ENCODE results near the gene SIRT6.
"Not testable (repeated sequence)": the region's sequence is repeated elsewhere in the genome, so short reads cannot be mapped to it uniquely, and the experiment has no call there.

Gene SIRT6

DNA sequence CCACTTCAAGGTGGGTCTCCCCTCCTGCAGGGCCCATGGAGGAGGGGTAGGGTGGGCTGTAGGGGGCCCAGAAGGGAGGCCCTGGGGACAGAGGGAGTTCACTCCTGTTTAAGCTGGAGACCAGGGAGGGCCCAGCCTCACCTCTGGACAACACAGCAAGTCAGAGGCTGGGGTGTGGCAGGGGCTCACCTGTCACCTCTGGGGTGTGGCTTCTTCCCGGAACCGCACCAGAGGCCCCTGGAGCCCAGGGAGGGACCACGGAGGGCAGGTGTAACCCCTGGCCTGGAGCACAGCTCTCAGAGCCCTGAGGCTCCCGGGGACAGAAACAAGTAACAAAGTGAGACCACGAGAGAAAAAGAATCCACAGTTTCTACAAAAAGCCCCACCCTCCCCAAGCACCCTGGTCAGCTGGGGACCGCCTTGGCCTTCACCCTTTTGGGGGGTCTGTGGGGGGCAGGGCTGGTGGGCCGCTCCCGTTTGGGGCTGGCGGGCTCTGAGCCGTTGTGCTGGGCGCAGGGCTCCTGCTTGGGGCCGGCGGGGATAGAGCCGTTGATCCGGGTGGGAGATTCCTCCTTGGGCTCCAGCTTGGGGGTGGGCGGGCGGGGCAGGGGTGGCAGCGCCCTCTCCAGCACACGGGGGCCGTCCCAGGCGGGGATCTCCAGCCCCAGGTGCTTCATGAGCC lies 8.0 kb downstream of the SIRT6 start:
- DNase-seq (ENCODE audit: low read depth) = no peak
- no peak overlapping the region for H3K4me3 ChIP-seq (ENCODE audit: control insufficient read depth, low read depth, low read length)
- TF ChIP-seq CTCF (conservative IDR thresholded peaks at IDR 0.05; ENCODE audit: control insufficient read depth, insufficient read depth, low read depth, low read length) = no peak

- no peak overlapping the region for H3K4me3 ChIP-seq (ENCODE audit: control insufficient read depth, low read depth, low read length)
- no peak for TF ChIP-seq CTCF (conservative IDR thresholded peaks at IDR 0.05; ENCODE audit: control insufficient read depth, insufficient read depth, low read depth, low read length)
- DNase-seq (ENCODE audit: low read depth) = no peak
Measured at GRCh38 chr19:4173479-4174212, 8.7 kb downstream of the SIRT6 start.

DNA sequence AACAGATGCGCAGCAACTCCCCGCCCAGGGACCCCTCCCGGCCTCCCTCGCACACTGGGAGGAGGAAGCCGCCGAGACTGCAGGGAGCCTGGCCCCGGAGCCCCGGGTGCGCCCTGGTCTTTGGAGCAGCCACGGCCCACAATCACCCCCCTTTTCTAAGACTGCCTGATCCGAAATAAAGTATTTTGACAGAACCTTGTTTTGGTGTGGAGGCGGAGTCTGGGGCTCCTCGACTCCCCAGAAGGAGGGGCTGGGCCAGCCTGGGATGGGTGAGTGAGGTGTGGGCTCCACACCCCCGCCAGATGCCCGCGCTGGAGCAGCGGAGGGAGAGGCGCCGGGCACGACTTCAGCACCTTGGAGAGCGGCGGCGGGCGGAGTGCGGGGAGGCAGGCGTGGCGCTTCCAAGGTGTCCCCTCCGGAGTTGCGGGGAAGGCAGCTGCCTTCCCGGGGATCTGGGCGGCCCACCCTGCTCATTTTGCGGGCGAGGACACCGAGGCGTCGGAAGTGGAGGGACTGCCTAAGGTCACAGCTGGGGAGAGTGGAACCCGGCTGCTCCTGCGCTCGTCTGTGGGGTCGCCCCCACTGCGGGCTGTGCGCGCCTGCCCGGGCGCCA lies 9.4 kb downstream of the SIRT6 start:
- no peak for TF ChIP-seq CTCF (conservative IDR thresholded peaks at IDR 0.05; ENCODE audit: control insufficient read depth, insufficient read depth, low read depth, low read length)
- H3K4me3 ChIP-seq (ENCODE audit: control insufficient read depth, low read depth, low read length) = no peak overlapping the region
- DNase-seq (ENCODE audit: low read depth) = no peak

- DNase-seq (ENCODE audit: low read depth) = no peak
Measured at GRCh38 chr19:4171676-4172075, 10.7 kb downstream of the SIRT6 start.

DNA sequence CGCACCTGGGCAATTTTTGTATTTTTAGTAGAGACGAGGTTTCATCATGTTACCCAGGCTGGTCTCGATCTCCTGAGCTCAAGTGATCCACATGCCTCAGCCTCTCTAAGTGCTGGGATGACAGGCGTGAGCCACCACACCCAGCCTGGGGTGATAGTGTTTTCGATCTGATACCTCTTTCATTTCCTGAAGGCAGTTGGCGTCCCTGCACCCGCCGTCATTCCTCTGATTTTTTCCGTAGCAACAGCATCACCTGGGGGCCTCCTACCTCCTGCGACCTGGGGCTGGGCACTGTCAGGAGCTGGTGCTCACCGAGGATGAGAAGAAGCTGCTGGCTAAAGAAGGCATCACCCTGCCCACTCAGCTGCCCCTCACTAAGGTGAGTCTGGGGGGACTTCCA lies 18.1 kb downstream of the SIRT6 start:
- DNase-seq (ENCODE audit: low read depth) = no peak
- H3K4me3 ChIP-seq (ENCODE audit: control insufficient read depth, low read depth, low read length) = no peak overlapping the region
- TF ChIP-seq CTCF (conservative IDR thresholded peaks at IDR 0.05; ENCODE audit: control insufficient read depth, insufficient read depth, low read depth, low read length) = no peak

More at GRCh38 chr19:4171676-4172075, 10.7 kb downstream of the SIRT6 start:
- no peak for TF ChIP-seq CTCF (conservative IDR thresholded peaks at IDR 0.05; ENCODE audit: control insufficient read depth, insufficient read depth, low read depth, low read length)
- no peak overlapping the region for H3K4me3 ChIP-seq (ENCODE audit: control insufficient read depth, low read depth, low read length)

DNA sequence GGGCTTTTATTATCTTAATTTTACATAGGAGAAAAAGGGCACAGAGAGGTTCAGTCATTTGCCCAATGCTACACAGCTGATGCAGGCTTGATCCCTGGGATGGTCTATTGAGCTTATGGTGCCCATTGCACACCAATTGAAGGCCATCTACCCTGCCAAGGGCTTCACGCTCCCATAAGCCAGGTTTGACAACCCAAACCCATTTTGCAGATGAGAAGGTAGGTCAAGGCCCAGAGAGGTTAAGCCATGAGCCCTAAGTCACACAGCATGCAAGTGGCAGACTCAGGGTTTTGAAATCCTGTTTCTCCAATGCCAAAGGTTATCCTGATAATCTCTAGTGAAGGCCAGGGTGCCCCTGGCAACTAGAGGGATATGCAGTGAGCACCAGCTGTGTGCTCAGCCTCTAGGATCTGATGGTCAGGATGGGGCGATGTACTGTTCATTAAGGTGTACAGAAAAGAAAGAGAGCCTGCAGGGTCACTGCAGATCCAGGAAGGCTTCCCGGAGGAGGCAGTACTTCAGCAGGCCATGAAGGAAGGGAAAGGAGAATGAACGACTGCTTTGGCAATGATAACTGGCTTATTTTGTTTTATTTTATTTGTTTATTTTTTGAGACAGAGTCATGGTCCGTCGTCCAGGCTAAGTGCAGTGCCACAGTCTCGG lies 20.8 kb downstream of the SIRT6 start:
- no peak for DNase-seq (ENCODE audit: low read depth)
- no peak overlapping the region for H3K4me3 ChIP-seq (ENCODE audit: control insufficient read depth, low read depth, low read length)
- no peak for TF ChIP-seq CTCF (conservative IDR thresholded peaks at IDR 0.05; ENCODE audit: control insufficient read depth, insufficient read depth, low read depth, low read length)

- DNase-seq (ENCODE audit: low read depth); H3K4me3 ChIP-seq (ENCODE audit: control insufficient read depth, low read depth, low read length): not testable (repeated sequence)
Measured at GRCh38 chr19:4157971-4158370, 24.4 kb downstream of the SIRT6 start.
